NCI-H2196 (cell line): ENCODE data around the gene PLEKHH1.
"Not testable (repeated sequence)": the region's sequence is repeated elsewhere in the genome, so short reads cannot be mapped to it uniquely, and the experiment has no call there.

Source experiments
- DNase-seq: peaks from one replicate; lab custom pipeline; 2025; ENCODE audit not compliant: unreplicated experiment; lab: John Stamatoyannopoulos, UW

PLEKHH1 gene

DNA sequence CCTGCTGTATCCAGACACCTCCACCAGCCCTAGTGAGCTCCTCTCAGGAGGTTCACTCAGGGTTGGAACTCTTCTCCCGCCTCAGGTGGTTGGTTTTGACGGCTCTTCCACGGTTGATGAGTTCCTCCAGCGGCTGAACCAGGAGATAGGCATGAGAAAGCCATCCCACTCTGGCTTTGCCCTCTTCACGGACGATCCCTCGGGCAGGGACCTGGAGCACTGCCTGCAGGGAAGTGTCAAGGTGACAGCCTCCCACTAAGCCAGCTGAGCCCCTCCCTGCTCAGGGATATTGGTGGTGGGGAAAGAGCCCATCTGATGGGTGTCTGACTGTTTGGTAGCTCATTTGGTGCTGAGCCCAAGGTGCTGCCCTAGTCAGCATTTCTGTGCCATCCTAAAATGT is 46.5 kb downstream of the PLEKHH1 start:
- DNase-seq: no peak

GRCh38 chr14:67580336-67581171 is 47.5 kb downstream of the PLEKHH1 start:
- DNase-seq: no peak

DNA sequence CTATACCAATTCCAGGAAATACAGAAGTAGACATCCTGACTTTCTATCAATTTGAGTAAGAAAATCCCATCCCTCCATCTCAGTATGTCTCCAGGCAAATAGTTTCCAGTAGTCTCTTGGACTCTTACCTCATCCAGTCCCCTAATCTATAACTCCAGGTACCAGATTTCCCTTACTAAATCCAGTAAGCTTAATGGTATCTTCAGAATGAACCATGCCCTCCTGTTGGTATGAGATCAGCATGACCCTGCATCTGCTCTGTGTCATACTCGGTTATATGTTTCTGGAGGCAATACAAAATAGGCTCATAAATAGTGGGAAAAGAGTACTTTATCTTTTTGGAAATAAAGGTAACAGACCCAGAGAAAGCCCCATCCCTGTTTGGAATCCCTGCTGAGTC is 48.6 kb downstream of the PLEKHH1 start:
- no peak for DNase-seq

- DNase-seq: no peak
Observed at GRCh38 chr14:67582061-67582460, 49.0 kb downstream of the PLEKHH1 start.

GRCh38 chr14:67583711-67584644 is 50.9 kb downstream of the PLEKHH1 start:
- DNase-seq: peak; percentile 51

DNA sequence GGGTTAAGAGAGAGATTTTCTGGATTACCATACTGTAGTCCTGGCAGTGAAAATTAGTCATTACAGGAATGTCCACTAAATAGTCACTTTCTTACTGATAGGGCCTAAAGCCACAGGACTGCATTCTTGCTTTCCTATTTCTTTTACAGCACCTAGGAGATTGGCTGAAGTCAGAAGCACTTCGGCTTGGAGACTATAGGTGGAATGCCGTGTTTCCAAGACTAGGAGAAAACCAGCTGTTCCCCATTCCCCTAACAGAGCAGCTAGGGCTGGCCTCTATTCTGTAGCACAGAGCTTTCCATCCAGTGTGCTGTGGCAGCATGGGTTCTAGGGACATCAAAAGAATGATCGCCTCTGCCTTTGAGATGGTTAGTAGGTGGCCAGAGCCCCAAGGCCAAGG is 51.9 kb downstream of the PLEKHH1 start:
- DNase-seq: no peak

DNA sequence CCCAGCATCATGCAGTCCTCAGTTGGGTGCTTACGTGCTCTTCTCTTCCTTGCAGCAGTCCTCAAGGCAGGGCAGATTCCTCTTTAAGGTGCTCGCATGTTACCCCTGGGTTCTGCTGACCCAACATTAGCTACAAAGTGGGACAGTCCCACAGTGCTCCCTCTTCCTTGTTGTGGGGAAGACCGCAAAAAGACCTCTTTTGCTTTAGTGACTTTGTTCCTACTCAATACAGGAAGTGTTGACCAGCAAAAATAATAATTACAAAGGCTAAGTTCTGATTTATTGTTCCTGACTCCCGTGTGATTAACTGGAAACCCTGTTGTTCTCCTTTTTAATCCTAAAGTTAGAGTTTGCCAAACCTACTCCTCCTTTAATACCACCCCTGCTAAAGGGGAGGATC is 53.3 kb downstream of the PLEKHH1 start:
- DNase-seq: no peak

GRCh38 chr14:67589204-67589770 is 56.2 kb downstream of the PLEKHH1 start:
- DNase-seq: no peak

- DNase-seq: not testable (repeated sequence)
Observed at GRCh38 chr14:67593650-67594049, 60.6 kb downstream of the PLEKHH1 start.

- DNase-seq: no peak
Observed at GRCh38 chr14:67595392-67595791, 62.3 kb downstream of the PLEKHH1 start.

GRCh38 chr14:67599698-67600561 is 66.8 kb downstream of the PLEKHH1 start, which contains the start of gene PIGH:
PIGH (minus strand) TSS chr14:67600268; CDS start chr14:67600203, 65 bp downstream.
- DNase-seq: peak; percentile 88

GRCh38 chr14:67600562-67600974 is 67.5 kb downstream of the PLEKHH1 start:
- DNase-seq: not testable (repeated sequence)

DNA sequence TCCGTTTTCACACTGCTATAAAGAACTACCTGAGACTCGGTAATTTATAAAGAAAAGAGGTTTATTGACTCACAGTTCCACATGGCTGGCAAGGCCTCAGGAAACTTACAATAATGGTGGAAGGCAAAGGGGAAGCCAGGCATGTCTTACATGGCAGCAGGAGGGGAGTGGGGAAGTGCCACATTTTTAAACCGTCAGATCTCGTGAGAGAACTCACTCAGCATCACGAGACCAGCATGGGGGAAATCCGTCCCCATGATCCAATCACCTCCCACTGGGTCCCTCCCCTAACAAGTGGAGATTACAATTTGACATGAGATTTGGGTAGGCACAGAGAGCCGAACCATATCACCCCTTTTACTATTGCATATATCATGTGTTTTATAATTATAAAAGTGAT is 69.0 kb downstream of the PLEKHH1 start:
- DNase-seq: no peak

DNA sequence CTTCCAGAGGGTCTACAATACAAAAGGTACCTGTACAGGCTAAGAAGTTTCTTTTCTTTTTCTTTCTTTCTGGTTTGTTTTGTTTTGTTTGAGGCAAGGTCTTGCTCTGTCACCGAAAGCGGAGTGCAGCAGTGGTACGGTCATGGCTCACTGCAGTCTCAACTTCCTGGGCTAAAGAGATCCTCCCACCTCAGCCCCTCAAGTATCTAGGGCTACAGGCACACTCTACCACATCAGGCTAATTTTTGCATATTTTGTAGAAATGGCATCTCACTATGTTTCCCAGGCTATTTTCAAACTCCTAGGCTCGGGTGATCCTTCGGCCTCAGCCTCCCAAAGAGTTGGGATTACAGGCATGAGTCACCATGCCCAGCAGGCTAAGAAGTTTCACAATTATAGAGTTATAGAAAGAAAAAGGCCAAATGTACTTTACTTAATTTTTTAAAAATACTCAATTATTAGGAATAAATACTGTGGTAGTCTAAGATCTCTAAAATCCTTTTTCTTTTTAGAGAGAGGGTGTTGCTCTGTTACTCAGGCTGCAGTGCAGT is 70.0 kb downstream of the PLEKHH1 start:
- DNase-seq: no peak

GRCh38 chr14:67607646-67608045 is 74.6 kb downstream of the PLEKHH1 start:
- no peak for DNase-seq

DNA sequence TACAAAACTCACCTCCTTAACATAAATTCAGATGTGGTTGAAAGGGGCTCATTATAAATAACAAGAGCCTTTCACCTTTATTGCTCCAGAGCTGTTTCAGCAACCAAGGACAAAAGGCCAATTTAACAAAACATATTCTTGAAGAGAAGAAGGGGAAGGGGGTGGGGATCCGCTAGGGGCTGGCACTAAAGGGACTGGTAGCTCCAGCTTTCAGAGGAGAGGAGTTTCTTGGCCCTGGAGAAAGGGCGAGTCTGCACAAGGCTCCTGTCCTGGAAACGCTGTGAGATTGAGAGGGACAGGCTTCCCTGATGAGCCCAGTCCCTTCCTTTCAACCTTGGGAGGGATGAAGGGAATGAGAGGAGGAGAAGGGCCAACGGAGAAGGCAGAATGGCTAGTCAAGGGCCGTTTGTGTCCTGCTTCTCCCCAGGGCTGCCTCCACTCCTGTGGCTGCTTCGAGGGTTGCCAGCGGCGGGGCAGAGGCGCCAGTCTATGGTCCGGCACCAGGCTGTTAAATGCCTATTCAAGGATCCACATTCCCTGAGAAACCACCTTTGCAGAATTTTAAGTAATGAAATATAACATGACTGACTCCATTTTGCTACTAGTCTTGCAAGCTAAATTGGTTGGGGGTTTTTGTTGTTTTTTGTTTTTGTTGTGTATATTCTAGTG is 76.7 kb downstream of the PLEKHH1 start:
- no peak for DNase-seq

DNA sequence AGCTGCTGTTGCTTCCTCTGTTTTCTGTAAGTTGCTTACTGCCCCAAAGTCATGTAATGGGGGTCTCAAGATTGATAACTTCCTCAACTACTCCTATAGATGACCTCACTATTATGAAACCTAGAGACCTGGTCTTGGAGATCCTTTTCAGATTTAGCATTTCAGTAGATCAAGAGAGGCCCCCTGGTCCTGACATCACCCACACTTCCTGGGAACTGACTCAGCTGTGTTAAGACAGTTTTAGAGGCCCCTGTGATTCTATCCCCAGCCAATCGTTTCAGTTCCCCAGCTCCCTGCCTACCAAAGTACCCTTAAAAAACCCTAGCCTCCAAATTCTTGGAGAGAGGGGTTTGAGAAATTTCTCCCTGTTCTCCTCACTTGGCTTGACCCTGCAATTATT is 77.4 kb downstream of the PLEKHH1 start:
- DNase-seq: no peak

DNA sequence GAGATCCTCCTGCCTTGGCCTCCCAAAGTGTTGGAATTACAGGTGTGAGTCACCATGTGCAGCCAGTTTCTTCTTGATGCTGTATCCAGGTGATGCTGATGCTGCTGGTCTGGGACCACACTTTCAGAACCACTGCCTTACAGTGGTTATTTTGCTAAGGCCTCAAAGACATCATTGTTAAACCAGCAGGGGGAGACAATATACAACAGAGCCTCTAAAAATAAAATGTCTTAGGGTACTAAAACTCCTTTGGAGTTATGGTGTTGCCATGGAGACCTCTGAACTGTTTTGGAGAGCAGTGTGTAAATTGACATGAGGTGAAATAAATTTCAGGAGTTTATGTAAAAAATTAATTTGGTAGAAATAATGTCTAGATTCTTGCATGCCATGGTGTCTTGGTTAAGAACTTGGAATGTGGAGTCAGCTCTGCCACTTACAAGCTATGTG is 85.5 kb downstream of the PLEKHH1 start:
- peak; percentile 71 for DNase-seq

DNA sequence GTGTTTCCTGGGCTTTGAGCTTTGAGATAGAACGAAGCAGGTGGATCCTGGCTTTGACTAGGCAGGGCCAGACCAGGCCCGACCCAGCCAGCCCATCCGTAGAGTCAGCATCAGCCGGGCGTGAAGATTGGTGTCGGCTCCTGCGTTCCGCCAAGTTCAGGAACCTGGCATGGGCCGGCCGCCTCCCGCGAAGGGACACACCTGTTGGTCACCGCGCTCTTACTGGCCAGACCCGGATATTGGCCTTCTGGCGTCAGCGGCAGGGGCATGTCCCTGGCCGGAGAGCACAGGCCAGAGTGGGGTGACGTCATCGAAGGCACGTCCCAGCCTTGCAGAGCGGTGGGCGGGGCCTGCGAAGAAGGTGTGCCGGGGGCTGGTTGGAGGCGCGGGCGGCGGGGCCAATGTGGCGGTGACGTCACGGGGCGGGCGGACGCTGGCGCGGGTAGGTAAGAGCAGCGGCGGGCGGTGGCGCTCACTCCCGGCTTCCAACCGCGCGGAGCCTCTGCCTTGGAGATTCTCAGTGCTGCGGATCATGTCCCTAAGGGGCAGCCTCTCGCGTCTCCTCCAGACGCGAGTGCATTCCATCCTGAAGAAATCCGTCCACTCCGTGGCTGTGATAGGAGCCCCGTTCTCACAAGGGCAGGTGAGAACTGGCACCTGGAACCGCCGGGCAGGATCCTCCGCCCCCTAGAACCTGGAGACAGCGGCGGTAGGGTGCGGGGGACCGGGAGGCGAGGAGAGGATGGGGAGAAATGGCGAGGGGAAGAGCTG is 86.5 kb downstream of the PLEKHH1 start, which contains the start of gene ARG2:
Gene ARG2 (plus strand): TSS at position 475 of the 771 bp plus-strand sequence. CDS start 58 bp downstream, at position 533.
- peak; percentile 99 for DNase-seq
